Esophagus muscularis mucosa (tissue), 3 donors: ENCODE results near the gene ZBTB4.

Experiments
- CTCF ChIP-seq, 3 experiments: fragments of 200-600 bp in 2 of 3; fragments of 450-650 bp in 1 of 3; sonication (generic) in 2 of 3; IDR thresholded peaks; one replicate each; pipeline ENCODE4 v1.5.1; 2017 to 2019; ENCODE audit warnings: antibody characterized with exemption in 3 of 3, mild to moderate bottlenecking in 2 of 3, moderate library complexity in 1 of 3
- POLR2A ChIP-seq: fragments of 450-650 bp; IDR thresholded peaks from one replicate; pipeline ENCODE4 v1.6.1; 2017; ENCODE audit warnings: antibody characterized with exemption, moderate library complexity, mild to moderate bottlenecking, low read depth

- TF ChIP-seq POLR2A (no peak), CTCF (IDR thresholded peaks at IDR 0.05) (no peak)
Measured at GRCh38 chr17:7418472-7419152, 60.8 kb downstream of the ZBTB4 start.
